HG03159 (cell line): ENCODE data around the gene ZDHHC13.

Experiments
- ATAC-seq: cut with Tn5 transposase; IDR thresholded peaks from one replicate; pipeline ENCODE4 v1.9.1; 2021; ENCODE audit warnings: mild to moderate bottlenecking, moderate library complexity; ENCODE audit not compliant: unreplicated experiment

ZDHHC13 gene

GRCh38 chr11:19116971-19117759 is at the start of gene ZDHHC13:
Gene ZDHHC13, plus strand, starts transcription at chr11:19117168. Its CDS starts 82 bp downstream, at chr11:19117250.
- ATAC-seq = peak; percentile 99

GRCh38 chr11:19071255-19071654 is 45.7 kb upstream of the ZDHHC13 start:
- peak; percentile 93 for ATAC-seq

DNA sequence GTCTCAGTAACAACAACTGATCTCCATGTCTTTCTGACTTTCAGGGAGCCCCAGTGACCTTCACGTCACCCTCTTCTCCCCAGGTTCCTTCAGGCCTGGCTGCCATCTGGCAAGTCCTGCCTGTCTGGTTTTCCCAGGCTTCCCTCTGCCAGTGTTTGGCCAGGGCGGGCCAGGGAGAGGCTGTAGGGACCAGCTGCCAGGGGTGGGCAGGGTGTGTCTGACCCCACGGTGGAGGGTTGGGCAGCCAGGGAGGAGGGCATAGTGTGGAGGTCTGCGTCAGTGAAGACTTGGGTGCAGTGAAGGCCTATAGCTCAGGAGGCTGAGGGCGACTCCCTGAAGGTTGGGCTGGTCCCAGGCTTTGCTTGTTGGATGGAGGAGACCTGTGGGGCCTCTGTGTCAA is 44.5 kb upstream of the ZDHHC13 start:
- no peak for ATAC-seq

DNA sequence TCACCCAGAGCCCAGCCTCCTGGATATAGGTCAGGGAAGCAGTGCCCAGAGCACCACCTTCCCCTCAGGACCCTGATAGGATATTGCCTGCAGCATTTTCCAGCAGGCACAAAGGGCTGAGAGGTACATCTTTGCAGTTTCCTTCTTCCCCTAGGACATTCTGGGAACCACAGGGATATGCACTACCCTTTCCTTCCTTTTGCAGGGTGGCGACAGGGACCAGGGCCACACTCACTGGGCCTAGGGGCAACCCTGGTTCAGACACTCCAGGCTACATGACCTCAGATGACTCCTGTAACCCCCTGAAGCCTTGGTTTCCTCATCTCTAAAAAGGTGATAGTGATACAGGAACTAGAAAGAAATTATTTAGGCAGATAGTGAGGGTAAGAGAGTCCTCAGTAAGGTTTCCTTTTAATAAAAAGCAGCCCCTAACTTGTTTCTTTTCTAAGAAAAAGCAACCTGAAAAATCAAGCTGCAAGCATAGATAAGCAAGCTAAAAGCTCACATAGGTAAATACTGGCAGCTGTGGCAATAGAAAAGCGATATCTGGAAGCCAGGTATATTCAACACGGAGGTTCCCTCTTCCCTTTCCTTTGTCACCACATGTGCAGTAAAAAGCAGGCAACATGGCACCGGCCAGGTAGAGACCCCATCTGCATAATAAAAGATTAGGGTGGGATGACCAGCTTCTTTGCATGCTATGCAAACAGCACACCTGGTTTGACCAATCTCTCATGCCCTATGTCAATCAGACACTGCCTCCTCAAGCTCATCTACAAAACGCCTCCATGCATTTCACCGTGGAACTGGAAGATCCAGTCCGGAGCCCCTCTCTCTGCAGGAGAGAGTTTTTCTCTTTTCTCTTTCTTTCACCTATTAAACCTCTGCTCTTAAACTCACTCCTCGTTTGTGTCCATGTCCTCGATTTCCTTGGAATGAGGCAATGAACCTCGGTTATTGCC is 43.2 kb upstream of the ZDHHC13 start:
- no peak for ATAC-seq

DNA sequence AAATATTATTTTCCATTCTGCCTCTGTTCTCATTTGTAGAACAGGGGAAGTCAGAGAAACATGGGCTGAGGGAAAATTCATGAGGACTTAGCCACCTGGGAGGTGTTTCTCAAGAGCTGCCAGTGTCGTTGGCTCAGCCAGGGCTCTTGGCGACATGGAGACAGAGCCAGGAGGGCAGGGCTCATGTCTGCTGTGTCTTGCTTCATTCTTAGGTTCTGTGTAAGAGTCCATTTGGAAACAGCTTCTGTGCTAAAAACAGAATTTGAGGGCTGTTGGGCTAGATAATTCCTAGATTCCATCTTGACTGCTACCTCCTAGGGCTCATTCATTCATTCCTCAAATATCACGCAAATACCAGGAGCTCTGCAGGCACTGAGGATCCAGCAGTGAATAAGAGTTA is 41.3 kb upstream of the ZDHHC13 start:
- no peak for ATAC-seq

DNA sequence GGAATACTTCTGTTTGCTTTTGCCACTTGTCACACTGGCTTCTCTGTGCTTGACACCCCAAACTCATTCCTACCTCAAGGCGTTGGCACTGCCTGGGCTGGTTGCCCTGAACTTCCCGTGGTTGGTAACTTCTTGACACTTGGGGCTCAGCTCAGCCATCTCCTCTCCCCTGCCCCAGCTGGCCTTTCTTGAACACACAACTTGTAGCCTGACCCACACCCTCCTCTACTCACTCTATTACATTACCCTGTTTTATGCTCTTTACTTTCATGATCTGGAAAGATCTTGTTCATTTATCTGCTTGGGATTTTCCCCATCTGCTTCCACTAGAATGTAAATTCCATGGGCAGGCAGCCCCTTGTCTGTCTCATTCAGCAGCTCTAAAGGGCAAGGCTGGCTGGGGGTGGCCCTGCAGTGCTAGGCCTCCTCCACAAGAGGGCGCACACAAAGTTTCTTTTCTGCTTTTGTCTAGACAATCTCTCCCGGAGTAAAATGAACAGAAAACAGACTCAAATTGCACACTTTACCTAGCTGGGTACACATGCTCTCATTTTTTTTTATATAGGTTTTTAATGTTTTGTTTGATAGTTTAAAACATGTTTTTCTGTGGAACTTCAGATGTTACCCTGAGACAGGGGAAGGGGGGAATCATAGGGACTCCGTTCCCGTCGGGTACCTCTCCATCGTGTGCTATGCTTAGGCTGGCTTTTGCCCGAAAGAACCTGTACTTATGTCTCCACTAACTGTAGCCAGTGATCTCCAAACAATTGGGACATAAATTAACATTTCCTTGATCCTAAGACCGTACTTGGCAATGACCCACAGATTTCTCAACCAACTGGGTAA is 40.0 kb upstream of the ZDHHC13 start:
- peak; percentile 69 for ATAC-seq

DNA sequence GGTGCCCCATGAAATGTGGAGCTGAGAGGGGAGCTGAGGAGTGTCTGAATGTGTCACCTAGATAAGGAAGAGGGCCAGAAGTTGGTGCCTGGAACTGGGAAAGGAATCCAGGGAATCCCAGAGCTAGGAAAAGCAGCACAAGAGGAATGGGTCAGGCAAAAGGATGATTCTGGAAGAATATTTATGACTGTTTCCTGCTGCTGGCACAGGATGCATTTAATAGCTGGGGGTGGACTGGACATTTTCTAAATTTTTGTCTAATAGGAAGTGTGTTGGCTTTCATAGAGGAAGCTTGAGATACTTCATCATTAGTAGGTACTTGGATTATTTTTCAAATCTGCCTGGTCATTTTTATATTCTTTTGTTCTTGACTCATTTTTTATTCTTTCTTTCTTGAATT is 39.0 kb upstream of the ZDHHC13 start:
- ATAC-seq = no peak

- no peak for ATAC-seq
Measured at GRCh38 chr11:19079643-19080440, 37.1 kb upstream of the ZDHHC13 start.

DNA sequence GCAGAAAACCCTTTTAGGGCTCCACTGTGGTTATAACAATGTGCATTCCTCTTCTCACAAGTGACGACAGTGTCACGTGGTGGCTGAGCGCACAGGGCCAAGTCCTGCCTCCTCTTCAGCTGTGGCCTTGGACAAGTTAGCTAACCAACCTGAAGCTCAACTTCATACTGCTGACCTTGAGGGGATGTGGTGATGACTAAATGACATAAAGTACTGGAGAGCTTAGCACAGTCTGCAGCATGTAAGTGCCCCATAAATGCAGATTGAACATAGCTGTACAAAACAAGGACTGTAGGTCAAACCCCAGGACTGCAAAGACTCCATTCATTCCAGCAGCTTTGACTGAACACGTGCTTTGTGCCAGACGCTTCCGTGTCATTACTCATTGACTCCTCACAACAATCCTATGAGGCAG is 36.4 kb upstream of the ZDHHC13 start:
- ATAC-seq = no peak

- no peak for ATAC-seq
Measured at GRCh38 chr11:19083166-19083565, 33.8 kb upstream of the ZDHHC13 start.

DNA sequence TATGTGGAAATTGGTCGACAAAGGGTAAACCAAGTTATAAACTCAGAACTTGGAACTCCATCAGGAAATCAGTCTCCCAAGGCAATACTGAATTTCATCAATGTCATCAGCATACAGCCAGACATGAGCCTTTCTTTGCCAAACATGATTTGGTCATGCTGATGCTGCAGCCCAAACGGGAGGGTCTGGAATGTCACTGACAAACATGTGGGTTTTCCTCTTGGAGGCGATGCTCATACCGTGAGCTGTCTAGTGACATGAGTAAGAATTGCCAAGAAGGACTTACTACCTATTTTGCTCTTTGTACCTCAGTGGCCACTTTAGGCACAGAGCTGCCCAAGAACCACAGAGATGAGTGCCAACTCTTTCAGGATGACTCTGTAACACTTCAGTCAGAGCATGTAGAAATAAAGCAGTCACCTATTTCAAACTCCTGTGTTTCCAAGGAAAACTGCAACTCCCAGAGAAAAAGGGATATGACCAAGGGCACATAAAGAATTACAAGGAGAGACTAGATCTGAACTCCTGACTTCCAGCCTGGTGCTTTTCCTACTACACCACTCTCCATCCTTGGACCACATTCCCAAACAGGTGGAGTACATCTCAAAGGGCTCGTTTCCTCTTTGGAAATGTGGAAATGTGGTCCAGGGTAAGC is 32.2 kb upstream of the ZDHHC13 start:
- no peak for ATAC-seq

DNA sequence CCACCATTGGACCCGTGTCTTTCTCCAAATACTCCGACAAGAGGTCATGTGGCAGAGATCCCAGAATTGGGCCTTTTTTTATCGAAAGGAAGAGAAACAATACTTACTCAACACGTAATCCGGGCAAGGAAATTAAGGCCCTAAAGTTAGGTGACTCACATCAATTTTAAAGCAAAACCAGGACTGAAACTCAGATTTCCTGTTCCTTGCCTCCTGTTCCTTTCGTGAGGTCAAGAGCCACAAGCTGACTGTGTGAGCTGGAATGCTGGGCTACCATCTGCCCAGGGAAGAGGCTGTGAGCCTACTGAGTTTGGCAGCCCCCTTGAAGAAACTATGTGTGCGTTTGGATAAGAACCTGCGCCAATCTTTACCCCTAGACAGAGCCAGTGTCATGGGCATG is 29.3 kb upstream of the ZDHHC13 start:
- no peak for ATAC-seq

- no peak for ATAC-seq
Measured at GRCh38 chr11:19088791-19089190, 28.2 kb upstream of the ZDHHC13 start.

DNA sequence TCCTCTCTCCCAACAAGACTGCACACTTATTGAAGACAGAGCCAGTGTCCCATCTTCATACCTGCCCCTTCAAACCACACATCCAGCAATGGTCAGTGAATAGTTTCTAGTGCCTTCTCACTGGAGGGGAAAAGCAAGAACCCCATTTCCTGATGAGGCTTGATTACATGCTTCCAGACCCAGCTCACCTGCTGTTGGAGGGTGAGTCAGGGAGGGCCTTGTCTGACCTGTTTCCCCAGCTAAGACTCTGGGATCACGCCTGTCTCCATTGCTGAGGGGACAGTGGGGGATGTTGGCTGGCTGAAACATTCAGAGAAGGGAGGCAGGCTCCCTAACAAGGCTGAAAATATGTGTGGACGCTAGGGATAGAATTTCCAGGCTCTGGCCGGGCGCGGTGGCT is 27.5 kb upstream of the ZDHHC13 start:
- no peak for ATAC-seq

GRCh38 chr11:19091366-19091765 is 25.6 kb upstream of the ZDHHC13 start:
- ATAC-seq = no peak

DNA sequence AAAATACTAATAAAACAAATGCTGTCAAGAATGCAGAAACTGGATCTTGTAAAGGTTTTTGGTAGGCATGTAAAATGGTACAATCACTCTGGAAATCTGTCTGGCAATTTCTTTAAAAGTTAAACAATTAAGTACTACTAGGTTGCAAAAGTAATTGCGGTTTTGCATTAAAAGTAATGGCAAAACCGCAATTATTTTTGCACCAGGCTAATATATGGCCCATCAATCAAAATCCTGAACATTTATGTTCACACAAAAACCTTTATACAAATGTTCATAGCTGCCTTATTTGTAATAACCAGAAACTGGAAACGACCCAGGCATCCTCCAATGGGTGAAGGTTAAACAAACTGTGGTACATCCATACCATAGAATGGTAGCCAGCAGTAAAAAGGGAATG is 24.6 kb upstream of the ZDHHC13 start:
- no peak for ATAC-seq

DNA sequence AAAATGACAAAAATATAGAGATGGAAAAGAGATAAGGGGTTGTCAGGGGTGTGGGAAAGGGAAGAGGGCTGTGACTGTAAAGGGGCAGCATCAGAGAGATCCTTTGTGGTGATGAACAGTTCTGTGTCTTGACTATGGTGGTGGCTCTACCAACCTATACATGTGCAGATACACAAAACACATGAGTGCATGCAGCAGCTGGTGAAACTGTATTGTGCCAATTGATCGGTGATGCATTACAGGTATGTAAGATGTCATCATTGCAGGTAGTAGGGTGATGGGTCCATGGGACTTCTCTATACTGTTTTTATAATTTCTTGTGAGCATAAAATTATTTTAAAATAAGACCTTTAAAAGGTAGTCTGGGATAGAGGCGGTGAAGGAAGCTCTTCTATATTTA is 24.1 kb upstream of the ZDHHC13 start:
- no peak for ATAC-seq

DNA sequence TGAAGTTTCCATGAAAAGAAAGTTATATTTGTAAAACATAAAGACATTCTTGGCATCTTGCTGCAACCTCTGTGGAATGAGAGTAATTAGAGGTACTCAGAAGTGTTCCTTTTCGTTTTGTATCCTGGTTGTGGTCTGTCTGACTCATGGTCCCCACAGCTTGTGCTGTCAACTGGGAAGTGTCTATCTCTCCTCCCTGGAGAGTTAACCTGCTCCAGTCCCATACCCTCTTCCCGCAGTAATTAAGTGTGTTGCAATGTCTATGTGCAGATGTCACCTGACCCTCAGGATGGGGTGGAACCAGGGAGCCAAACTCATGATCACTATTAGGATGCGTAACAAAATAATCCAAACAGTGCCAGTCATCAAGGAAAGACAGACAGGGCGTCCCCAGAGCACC is 23.0 kb upstream of the ZDHHC13 start:
- ATAC-seq = no peak

DNA sequence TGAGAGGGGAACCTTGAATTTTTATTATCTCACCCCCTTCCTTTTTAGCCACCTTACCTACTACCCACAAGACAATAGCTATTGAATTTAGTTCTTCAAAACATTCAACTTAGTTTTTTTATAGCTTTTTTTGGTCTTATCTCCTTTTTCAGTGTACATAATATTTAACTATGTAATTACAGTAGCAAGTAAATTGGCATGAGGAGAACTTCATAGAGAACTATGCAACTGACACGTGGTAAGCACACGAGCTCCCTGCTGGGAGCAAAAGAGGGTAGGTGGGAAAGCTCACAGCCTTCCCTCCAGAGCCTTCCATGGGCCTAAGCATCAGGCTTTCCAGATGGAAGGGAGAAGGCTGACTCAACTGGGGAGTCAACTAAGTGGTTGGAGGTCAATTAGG is 22.1 kb upstream of the ZDHHC13 start:
- ATAC-seq = no peak

DNA sequence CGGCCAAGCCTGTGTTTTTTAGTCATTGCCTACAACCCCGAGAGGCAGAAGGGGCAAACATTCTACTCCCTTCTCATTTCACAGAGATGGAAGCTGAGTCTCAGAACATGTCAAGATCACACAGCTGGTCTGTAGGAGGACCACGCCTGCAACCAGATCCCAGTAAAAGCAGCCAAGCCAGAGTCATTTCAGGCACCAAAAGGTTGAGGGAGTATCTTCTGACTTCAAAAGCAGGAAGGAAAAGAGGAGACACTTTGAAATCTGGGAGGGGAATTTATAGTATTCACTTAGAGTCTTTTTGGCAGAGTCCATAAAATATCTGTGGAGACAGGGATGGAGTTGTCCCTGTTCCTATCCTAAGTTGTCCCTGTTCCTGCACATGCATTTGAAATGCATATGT is 17.9 kb upstream of the ZDHHC13 start:
- no peak for ATAC-seq
